Renal cortex interstitium (tissue), 15 donors: ENCODE results near the gene PIP4K2A. TPM values are rescaled to one million over a fixed set of nuclear protein-coding genes. Genes with fewer than 3 reads are reported as not detected.
A peak's percentile ranks its signal among the peaks of the same experiment; 100 is the strongest.
"Not testable (repeated sequence)": the region's sequence is repeated elsewhere in the genome, so short reads cannot be mapped to it uniquely, and the experiment has no call there.

Experiments used
- DNase-seq, 11 donors: peaks; one replicate each; pipeline ENCODE4 v3.0.0-alpha.2; 2013; ENCODE audit warnings: low read depth in 9 of 11, low spot score in 4 of 11; ENCODE audit errors: extremely low read depth in 1 of 11
- long read RNA-seq, 16 experiments: transcript quantifications; one replicate each; lab custom pipeline, GENCODE V29; 2026
- polyA plus RNA-seq, 3 donors: library from polyadenylated mRNA; unstranded; fragments of 120-200 nt; gene quantifications; one replicate each; pipeline ENCODE4 v1.2.1, GENCODE V29; 2013; ENCODE audit not compliant: insufficient read length in 3 of 3

Gene PIP4K2A
- 10 to 100 TPM; 22.6 to 29.0 (median 27.2) TPM for polyA plus RNA-seq
- long read RNA-seq, donor 1, transcript PIP4K2A-202 (10 exons, 3,802 nt): major isoform, 5 of 5 reads
- long read RNA-seq, donor 1, partial matches to known transcripts: 0 of 5 reads
- long read RNA-seq, donor 1, other reads (novel, unspliced or antisense): 0 of 5 reads
- long read RNA-seq, donor 2, transcript PIP4K2A-202 (10 exons, 3,802 nt): major isoform, 6 of 6 reads
- long read RNA-seq, donor 2, partial matches to known transcripts: 0 of 6 reads
- long read RNA-seq, donor 2, other reads (novel, unspliced or antisense): 0 of 6 reads
- long read RNA-seq, donor 3, partial matches to known transcripts: 0 of 2 reads
- long read RNA-seq, donor 3, other reads (novel, unspliced or antisense): 0 of 2 reads
- long read RNA-seq, donor 4, partial matches to known transcripts: 0 of 3 reads
- long read RNA-seq, donor 4, other reads (novel, unspliced or antisense): 0 of 3 reads
- long read RNA-seq, donor 5: 0 reads
- long read RNA-seq, donor 6, partial matches to known transcripts: 0 of 1 reads
- long read RNA-seq, donor 6, other reads (novel, unspliced or antisense): 0 of 1 reads
- long read RNA-seq, donor 7, partial matches to known transcripts: 0 of 1 reads
- long read RNA-seq, donor 7, other reads (novel, unspliced or antisense): 0 of 1 reads
- long read RNA-seq, donor 8, transcript PIP4K2A-202 (10 exons, 3,802 nt): major isoform, 6 of 6 reads
- long read RNA-seq, donor 8, partial matches to known transcripts: 0 of 6 reads
- long read RNA-seq, donor 8, other reads (novel, unspliced or antisense): 0 of 6 reads
- long read RNA-seq, donor 9, partial matches to known transcripts: 0 of 3 reads
- long read RNA-seq, donor 9, other reads (novel, unspliced or antisense): 0 of 3 reads
- long read RNA-seq, donor 10: 0 reads
- long read RNA-seq, donor 11, partial matches to known transcripts: 0 of 4 reads
- long read RNA-seq, donor 11, other reads (novel, unspliced or antisense): 0 of 4 reads
- long read RNA-seq, donor 12: 0 reads
- long read RNA-seq, donor 13: 0 reads
- long read RNA-seq, donor 14, partial matches to known transcripts: 0 of 4 reads
- long read RNA-seq, donor 14, other reads (novel, unspliced or antisense): 0 of 4 reads
- long read RNA-seq, donor 15, partial matches to known transcripts: 0 of 1 reads
- long read RNA-seq, donor 15, other reads (novel, unspliced or antisense): 0 of 1 reads
- long read RNA-seq, donor 16, transcript PIP4K2A-202 (10 exons, 3,802 nt): major isoform, 12 of 12 reads
- long read RNA-seq, donor 16, partial matches to known transcripts: 0 of 12 reads
- long read RNA-seq, donor 16, other reads (novel, unspliced or antisense): 0 of 12 reads

- DNase-seq: peak in 7 of 11 donors; percentile 46 to 72 (median 56)
These were observed at the start of gene PIP4K2A for GRCh38 chr10:22714479-22715289. Gene PIP4K2A, minus strand, starts transcription at chr10:22714578. Its CDS starts 252 bp downstream, at chr10:22714326.

- DNase-seq: no peak
These were observed 47.3 kb upstream of the PIP4K2A start for GRCh38 chr10:22761569-22762220.

- no peak for DNase-seq
These were observed 45.6 kb upstream of the PIP4K2A start for GRCh38 chr10:22760025-22760424.

GRCh38 chr10:22758867-22759266 is 44.5 kb upstream of the PIP4K2A start:
- no peak for DNase-seq

- DNase-seq: no peak
These were observed 39.9 kb upstream of the PIP4K2A start for GRCh38 chr10:22754296-22754695.

- no peak for DNase-seq
These were observed 39.4 kb upstream of the PIP4K2A start for GRCh38 chr10:22753786-22754185.

- no peak for DNase-seq
These were observed 38.0 kb upstream of the PIP4K2A start for GRCh38 chr10:22752272-22752889.

GRCh38 chr10:22750131-22750530 is 35.8 kb upstream of the PIP4K2A start:
- no peak for DNase-seq

GRCh38 chr10:22744858-22745257 is 30.5 kb upstream of the PIP4K2A start:
- not testable (repeated sequence) for DNase-seq

- DNase-seq: no peak
These were observed 28.3 kb upstream of the PIP4K2A start for GRCh38 chr10:22742678-22743077.

- not testable (repeated sequence) for DNase-seq
These were observed 27.3 kb upstream of the PIP4K2A start for GRCh38 chr10:22741631-22742030.

- DNase-seq: no peak
These were observed 25.8 kb upstream of the PIP4K2A start for GRCh38 chr10:22740180-22740579.

- no peak for DNase-seq
These were observed 23.2 kb upstream of the PIP4K2A start for GRCh38 chr10:22737587-22737986.

GRCh38 chr10:22736134-22736533 is 21.8 kb upstream of the PIP4K2A start:
- no peak for DNase-seq

GRCh38 chr10:22733992-22734391 is 19.6 kb upstream of the PIP4K2A start:
- no peak for DNase-seq

- no peak for DNase-seq
These were observed 13.3 kb upstream of the PIP4K2A start for GRCh38 chr10:22727663-22728062.

- DNase-seq: no peak
These were observed 12.7 kb upstream of the PIP4K2A start for GRCh38 chr10:22727112-22727511.
